C1 segment of cervical spinal cord (tissue), 14 donors: ENCODE measurements around the gene SCN7A.
"Not testable (repeated sequence)": the region's sequence is repeated elsewhere in the genome, so short reads cannot be mapped to it uniquely, and the experiment has no call there.

ENCODE experiments used
- DNase-seq, 14 donors: peaks; one replicate each; lab custom pipeline; 2025; lab: John Stamatoyannopoulos, UW

SCN7A gene

DNA sequence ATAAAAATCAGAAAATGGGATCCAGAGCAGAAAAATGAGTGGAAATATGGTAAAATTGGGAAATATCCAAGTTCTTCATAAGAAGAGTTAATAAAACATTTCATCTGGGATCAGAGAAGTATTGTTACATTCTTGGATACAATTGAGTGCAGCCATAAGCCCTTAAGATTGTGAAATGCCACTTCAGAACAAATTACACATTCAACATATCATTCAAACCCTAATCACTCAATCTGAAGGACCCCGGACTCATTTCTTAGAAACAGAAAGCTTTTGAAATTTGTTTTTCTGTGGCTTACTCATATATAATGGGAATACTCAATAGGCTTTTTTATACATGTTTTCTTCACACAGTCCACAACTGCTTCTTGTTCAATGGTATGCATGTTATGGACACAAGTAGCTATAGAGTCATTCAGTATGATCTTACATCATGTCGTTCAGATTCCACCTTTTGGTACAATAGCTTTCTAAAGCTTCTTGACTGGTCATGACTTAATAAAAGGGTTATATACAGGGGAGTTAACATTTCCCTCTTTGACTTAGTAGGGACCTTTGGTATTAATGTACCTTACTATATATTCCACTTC lies 39.9 kb downstream of the SCN7A start:
- no peak for DNase-seq

DNA sequence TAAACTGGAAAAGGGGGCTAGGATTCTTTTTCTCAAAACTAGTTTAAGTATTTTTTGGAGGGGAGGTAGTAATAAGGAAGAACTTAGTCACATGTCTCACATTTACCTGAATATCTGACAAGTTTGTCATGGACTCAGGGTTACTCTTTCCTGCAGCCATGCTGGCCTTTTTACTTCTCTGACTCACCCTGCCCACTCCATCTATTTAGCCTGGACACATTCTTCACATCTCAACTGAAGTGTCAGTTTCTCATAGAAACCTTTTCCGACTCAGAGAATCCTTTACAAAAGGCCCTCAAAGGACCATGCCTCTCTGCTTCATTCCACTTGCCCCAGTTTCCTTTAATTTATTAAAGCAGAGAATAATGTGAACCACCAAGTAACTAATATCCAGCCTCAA lies 42.6 kb downstream of the SCN7A start:
- DNase-seq = no peak

DNA sequence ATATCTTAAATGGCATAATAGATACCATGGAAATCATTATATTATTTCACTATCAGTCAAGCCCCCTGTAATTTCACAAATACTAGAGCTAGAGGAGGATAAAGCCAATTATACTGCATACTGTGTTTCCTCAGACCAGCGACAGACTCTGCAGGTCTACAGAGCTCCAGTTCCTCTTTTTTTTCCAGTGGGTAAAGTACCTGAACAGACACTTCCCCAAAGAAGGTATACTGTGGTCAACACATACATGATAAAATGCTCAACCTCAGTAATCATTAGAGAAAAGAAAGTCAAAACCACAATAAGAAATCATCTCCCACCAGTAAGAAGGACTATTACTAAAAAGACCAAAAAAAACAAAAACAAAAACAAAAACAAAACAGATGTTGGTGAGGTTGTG lies 44.6 kb downstream of the SCN7A start:
- DNase-seq = no peak

DNA sequence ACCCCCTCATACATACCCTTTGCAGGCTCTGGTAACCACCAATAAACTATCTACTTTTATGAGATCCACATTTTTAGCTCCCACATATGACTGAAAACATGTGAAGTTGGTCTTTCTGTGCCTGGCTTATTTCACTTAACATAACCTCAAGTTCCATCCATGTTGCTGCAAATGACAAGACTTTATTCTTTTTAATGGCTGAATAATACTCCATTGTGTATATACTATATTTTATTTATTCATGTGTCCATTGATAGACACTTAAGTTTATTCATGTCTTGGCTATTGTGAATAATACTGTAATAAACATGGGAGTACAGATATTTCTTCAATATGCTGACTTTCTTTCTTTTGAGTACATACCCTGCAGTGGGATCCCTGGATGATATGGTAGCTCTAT lies 45.9 kb downstream of the SCN7A start:
- DNase-seq = no peak

- DNase-seq = no peak
Observed at GRCh38 chr2:166444306-166444705, 49.7 kb downstream of the SCN7A start.

GRCh38 chr2:166440313-166440712 lies 53.7 kb downstream of the SCN7A start:
- no peak for DNase-seq

GRCh38 chr2:166439078-166439477 lies 55.0 kb downstream of the SCN7A start:
- DNase-seq = no peak

DNA sequence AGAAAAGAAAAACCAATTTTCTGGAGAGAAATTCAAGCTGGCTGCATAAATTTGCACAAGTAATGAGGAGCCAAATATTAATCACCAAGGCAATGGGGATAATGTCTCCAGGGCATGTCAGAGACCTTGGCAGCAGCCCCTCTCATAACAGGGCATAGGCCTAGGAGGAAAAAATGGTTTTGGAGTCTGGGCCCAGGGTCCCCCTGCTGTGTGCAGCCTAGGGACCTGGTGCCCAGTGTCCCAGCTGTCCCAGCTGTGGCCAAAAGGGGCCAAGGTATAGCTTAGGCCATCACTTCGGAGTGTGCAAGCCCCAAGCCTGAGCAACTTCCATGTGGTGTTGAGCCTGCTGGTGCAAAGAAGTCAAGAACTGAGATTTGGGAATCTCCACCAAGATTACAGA lies 57.1 kb downstream of the SCN7A start:
- no peak for DNase-seq

DNA sequence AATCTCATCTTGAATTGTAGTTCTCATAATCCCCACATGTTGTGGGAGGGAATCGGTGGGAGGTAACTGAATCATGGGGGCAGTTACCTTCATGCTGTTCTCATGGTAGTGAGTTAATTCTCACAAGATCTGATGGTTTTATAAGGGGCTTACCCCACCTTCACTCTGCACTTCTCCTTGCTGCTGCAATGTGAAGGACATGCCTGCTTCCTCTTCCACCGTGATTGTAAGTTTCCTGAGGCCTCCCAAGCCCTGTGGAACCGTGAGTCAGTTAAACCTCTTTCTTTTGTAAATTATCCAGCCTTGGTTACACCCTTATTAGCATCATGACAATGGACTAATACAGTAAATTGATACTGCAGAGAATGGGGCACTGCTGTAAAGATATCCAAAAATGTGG lies 57.9 kb downstream of the SCN7A start:
- DNase-seq = no peak

GRCh38 chr2:166434491-166434890 lies 59.6 kb downstream of the SCN7A start:
- no peak for DNase-seq

- DNase-seq = no peak
Observed at GRCh38 chr2:166433457-166433856, 60.6 kb downstream of the SCN7A start.

DNA sequence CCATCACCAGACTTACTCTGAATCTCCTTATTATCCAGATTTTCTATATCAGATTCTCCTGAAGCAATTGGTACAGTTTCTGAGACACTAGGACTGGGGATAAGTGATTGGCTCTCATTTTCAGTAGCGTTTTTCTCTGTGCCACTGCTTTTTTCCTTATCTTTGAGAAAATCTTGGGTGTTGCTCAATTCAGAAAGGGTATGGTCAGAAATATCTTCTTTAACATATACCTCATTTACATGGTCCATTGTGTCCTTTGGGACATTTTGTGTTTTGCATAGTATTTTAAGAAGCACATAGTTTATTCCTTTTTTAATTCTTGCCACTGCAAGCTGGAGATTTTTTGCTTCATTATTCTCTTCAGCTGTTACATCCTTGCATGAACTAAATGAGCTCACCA lies 61.7 kb downstream of the SCN7A start:
- DNase-seq = no peak

- no peak for DNase-seq
Observed at GRCh38 chr2:166424841-166425240, 69.2 kb downstream of the SCN7A start.

- no peak for DNase-seq
Observed at GRCh38 chr2:166419616-166419934, 74.5 kb downstream of the SCN7A start.

DNA sequence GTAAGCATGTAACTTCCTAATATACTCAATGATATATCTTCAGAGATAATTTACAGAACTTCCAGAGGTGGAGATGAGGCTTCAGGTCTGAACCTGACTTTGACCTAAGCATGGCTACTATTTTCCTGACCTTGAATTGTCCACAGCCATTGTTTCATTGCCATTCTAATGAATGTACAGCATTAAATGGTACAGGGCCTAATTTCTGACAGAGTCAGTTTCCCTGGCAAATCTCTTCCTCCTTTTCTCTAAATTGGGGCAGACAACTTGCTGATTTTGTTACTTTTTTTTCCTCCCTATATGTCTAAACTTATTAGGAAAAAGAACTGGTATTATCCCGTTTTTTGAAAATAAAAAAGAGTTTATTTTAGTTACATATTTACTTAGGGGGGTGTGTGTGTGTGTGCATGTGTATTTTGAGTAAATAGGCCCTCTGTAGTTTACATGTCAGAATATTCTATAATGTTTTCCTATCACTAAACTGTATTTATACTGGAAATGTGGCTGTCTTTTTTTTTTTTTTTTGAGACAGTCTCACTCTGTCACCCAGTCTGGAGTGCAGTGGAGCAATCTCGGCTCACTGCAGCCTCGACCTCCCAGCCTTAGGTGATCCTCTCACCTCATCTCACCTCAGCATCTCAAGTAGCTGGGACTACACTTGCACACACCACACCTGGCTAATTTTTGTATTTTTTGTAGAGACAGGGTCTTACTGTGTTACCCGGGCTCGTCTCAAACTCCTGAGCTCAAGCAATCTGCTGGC lies 75.0 kb downstream of the SCN7A start:
- DNase-seq = no peak

DNA sequence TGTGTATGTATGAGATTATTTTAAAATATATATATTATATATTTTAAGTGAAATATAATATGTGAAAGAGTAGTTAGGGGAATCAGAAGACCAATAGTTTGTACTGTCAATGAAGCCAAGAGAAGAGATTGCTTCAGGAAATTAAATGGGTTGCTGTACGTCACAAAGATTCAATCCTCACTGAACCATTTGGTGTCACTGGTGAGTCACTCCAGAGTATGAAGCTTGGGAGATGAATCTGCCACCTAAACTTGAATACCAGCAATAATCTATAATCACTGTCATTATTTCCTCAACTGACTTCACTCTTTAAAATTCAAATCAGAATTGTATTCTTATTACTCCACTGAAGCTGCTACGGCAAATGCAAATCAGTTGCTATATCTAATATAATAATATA lies 76.4 kb downstream of the SCN7A start:
- DNase-seq = no peak

DNA sequence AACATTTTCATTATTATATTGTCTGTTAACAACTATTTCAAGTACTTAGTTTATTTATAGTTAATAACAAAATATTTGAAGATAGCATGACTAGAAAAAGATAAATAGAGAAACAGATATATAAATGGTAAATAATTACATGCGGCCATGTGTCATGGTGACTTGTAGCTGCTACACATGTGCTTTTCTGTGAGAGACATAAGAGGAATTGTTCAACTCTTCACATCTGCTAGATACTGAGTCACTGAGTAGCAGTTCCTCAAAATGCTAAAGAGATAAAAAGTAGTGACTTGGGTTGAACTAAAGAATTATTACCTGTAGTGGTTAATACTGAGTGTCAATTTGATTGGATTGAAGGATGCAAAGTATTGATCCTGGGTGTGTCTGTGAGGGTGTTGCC lies 80.8 kb downstream of the SCN7A start:
- DNase-seq = no peak

DNA sequence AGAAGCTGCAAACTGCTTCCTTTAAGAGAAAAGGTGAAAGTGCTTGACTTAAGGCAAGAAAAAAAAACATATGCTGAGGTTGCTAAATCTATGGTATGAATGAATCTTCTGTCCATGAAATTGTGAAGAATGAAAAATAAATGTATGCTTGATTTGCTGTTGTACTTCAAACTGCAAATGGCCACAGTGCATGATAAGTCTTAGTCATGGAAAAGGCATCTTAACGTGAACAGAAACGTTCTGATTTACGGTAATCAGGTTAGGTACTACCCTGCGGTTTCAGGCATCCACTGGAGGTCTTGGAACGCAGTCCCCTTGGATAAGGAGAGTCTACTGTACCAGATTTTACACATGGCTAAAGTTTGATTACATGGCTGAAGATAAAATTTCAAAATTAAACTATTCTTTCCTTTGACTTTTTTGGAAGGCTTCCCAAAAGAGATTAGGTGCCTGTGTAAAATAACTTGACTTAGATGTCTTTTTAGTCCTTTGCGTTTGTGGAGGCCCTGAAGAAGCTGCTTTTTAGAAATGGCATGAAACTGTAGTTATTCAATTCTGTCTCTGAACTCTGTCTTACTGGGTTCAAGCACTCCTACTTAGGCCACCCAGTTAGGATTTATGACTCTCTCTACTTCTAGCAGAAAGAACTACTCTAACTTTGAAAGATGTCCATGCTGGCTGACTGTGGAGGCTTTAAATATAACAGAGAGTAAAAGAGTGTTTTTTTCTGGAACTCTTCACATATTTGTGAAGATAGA lies 82.4 kb downstream of the SCN7A start:
- no peak for DNase-seq

GRCh38 chr2:166410828-166411472 lies 83.1 kb downstream of the SCN7A start:
- DNase-seq = no peak

DNA sequence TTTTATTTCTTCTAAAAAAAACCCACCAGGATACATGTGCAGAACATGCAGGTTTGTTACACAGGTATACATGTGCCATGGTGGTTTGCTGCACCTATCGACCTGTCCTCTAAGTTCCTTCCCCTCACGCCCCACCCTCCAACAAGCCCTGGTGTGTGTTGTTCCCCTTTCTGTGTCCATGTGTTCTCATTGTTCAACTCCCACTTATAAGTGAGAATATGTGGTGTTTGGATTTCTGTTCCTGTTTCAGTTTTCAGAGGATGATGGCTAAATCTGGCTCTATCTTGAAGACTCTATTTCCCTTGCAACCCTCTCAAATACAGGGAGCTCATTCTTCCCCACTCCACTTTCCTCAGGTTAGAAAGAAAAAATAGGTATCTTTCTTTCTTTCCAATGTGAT lies 86.3 kb downstream of the SCN7A start:
- DNase-seq = not testable (repeated sequence)

DNA sequence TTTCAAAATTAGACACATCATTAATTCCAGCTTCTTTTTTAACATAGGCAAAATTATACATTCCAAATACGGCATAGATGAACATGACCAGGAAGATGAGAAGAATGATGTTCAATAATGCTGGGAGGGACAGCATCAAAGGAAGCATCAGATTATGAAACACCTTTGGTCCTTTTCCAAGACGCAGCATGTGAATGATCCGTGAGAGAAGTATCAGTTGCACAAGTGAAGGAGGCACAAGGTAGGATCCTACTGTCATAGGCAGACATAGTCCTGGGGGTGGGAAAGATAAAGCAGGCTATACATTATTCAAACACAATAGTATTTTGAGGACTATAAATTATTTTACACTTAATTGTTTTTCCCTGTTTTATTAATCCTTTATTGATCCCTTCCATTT lies 87.7 kb downstream of the SCN7A start:
- no peak for DNase-seq

DNA sequence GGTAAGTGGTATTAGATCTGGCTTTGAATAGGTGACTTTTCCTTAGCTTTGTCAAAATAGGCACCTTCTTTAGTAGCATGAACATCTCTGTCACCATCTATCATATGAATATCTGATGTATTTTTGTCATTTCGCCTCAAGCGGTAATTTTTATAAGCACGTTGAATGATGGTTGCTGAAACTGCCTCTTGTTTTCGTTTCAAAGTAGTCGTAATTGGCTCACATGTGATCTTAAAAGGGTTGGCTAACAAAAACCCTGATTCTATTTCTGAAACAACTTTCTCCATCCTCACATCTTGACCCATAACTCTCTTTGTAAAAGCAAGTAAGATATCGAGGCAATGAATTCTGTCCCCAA lies 88.5 kb downstream of the SCN7A start:
- DNase-seq = no peak
